ENCODE data around the gene GAS2. TPM values are rescaled to one million over a fixed set of nuclear protein-coding genes. Genes with fewer than 3 reads are reported as not detected.

Gene GAS2
- total RNA-seq, 1 experiment from 2014 or later: 1.1 TPM

- no peak for DNase-seq (ENCODE audit: low read depth)
Measured at GRCh38 chr11:22671751-22672150, 5.3 kb downstream of the GAS2 start.

GRCh38 chr11:22674470-22675439 lies 8.3 kb downstream of the GAS2 start:
- DNase-seq (ENCODE audit: low read depth): no peak

GRCh38 chr11:22677153-22677903 lies 10.9 kb downstream of the GAS2 start:
- no peak for DNase-seq (ENCODE audit: low read depth)

GRCh38 chr11:22680628-22681027 lies 14.2 kb downstream of the GAS2 start:
- DNase-seq (ENCODE audit: low read depth): no peak

GRCh38 chr11:22681281-22681812 lies 14.9 kb downstream of the GAS2 start:
- DNase-seq (ENCODE audit: low read depth): no peak

- DNase-seq (ENCODE audit: low read depth): no peak
Measured at GRCh38 chr11:22684082-22684481, 17.7 kb downstream of the GAS2 start.

- DNase-seq (ENCODE audit: low read depth): no peak
Measured at GRCh38 chr11:22685111-22685510, 18.7 kb downstream of the GAS2 start.

- no peak for DNase-seq (ENCODE audit: low read depth)
Measured at GRCh38 chr11:22688914-22689313, 22.5 kb downstream of the GAS2 start.

GRCh38 chr11:22690257-22690656 lies 23.8 kb downstream of the GAS2 start:
- DNase-seq (ENCODE audit: low read depth): no peak

- DNase-seq (ENCODE audit: low read depth): no peak
Measured at GRCh38 chr11:22690871-22691270, 24.5 kb downstream of the GAS2 start.

- DNase-seq (ENCODE audit: low read depth): no peak
Measured at GRCh38 chr11:22699388-22699787, 33.0 kb downstream of the GAS2 start.

- DNase-seq (ENCODE audit: low read depth): no peak
Measured at GRCh38 chr11:22702031-22702430, 35.6 kb downstream of the GAS2 start.

GRCh38 chr11:22703040-22703439 lies 36.6 kb downstream of the GAS2 start:
- DNase-seq (ENCODE audit: low read depth): peak; percentile 42

GRCh38 chr11:22703591-22703990 lies 37.2 kb downstream of the GAS2 start:
- peak; percentile 1 for DNase-seq (ENCODE audit: low read depth)

GRCh38 chr11:22707119-22707899 lies 40.9 kb downstream of the GAS2 start:
- no peak for DNase-seq (ENCODE audit: low read depth)

GRCh38 chr11:22711071-22711770 lies 44.8 kb downstream of the GAS2 start:
- DNase-seq (ENCODE audit: low read depth): no peak

- no peak for DNase-seq (ENCODE audit: low read depth)
Measured at GRCh38 chr11:22711880-22712279, 45.5 kb downstream of the GAS2 start.

- no peak for DNase-seq (ENCODE audit: low read depth)
Measured at GRCh38 chr11:22713336-22713735, 46.9 kb downstream of the GAS2 start.

GRCh38 chr11:22715971-22716370 lies 49.6 kb downstream of the GAS2 start:
- no peak for DNase-seq (ENCODE audit: low read depth)

- no peak for DNase-seq (ENCODE audit: low read depth)
Measured at GRCh38 chr11:22720457-22720856, 54.0 kb downstream of the GAS2 start.

- DNase-seq (ENCODE audit: low read depth): no peak
Measured at GRCh38 chr11:22723274-22723673, 56.9 kb downstream of the GAS2 start.
